GM21786 (cell line): ENCODE data around the gene PCDHA10.
"Not testable (repeated sequence)": the region's sequence is repeated elsewhere in the genome, so short reads cannot be mapped to it uniquely, and the experiment has no call there.

Experiments used
- ATAC-seq: cut with Tn5 transposase; IDR thresholded peaks from one replicate; pipeline ENCODE4 v1.9.1; 2021; ENCODE audit not compliant: unreplicated experiment

PCDHA10 gene, protein sequence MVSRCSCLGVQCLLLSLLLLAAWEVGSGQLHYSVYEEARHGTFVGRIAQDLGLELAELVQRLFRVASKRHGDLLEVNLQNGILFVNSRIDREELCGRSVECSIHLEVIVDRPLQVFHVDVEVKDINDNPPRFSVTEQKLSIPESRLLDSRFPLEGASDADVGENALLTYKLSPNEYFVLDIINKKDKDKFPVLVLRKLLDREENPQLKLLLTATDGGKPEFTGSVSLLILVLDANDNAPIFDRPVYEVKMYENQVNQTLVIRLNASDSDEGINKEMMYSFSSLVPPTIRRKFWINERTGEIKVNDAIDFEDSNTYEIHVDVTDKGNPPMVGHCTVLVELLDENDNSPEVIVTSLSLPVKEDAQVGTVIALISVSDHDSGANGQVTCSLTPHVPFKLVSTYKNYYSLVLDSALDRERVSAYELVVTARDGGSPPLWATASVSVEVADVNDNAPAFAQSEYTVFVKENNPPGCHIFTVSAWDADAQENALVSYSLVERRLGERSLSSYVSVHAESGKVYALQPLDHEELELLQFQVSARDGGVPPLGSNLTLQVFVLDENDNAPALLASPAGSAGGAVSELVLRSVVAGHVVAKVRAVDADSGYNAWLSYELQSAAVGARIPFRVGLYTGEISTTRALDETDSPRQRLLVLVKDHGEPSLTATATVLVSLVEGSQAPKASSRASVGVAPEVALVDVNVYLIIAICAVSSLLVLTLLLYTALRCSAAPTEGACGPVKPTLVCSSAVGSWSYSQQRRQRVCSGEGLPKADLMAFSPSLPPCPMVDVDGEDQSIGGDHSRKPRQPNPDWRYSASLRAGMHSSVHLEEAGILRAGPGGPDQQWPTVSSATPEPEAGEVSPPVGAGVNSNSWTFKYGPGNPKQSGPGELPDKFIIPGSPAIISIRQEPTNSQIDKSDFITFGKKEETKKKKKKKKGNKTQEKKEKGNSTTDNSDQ

DNA sequence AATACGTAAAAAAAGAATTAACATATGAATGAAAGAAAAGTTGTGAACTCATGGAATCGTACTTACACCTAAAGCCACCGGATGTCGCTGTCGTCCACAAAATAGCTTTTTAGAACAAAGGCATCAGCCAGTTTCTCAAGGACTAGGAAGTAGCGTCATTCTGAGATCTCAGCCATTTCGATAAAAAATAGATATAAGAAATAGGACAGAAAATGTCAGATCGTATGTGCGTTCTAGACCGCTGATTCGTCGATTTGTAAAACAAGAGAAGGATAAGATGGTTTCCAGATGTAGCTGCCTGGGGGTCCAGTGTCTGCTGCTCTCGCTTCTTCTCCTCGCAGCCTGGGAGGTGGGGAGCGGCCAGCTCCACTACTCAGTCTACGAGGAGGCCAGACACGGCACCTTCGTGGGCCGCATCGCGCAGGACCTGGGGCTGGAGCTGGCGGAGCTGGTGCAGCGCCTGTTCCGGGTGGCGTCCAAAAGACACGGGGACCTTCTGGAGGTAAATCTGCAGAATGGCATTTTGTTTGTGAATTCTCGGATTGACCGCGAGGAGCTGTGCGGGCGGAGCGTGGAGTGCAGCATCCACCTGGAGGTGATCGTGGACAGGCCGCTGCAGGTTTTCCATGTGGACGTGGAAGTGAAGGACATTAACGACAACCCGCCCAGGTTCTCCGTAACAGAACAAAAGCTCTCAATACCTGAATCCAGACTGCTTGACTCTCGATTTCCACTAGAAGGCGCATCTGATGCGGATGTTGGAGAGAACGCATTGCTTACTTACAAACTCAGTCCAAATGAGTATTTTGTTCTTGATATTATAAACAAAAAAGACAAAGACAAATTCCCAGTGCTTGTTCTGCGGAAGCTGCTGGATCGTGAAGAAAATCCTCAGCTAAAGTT lies at the start of gene PCDHA10:
TSS of gene PCDHA10 (plus strand) at position 126 of the 903 bp plus-strand sequence. CDS start at position 278, 152 bp downstream.
- ATAC-seq = no peak

GRCh38 chr5:140806834-140807775 lies 48.6 kb upstream of the PCDHA10 start, which contains the start of gene PCDHA4:
TSS of gene PCDHA4 (plus strand) at chr5:140807068.
- no peak for ATAC-seq

- not testable (repeated sequence) for ATAC-seq
Measured at GRCh38 chr5:140808241-140808888, 47.3 kb upstream of the PCDHA10 start.

GRCh38 chr5:140808889-140809291 lies 46.8 kb upstream of the PCDHA10 start:
- no peak for ATAC-seq

- ATAC-seq = no peak
Measured at GRCh38 chr5:140821375-140822280, 34.1 kb upstream of the PCDHA10 start, which contains the start of gene PCDHA5. TSS of gene PCDHA5 (plus strand) at chr5:140821613.

DNA sequence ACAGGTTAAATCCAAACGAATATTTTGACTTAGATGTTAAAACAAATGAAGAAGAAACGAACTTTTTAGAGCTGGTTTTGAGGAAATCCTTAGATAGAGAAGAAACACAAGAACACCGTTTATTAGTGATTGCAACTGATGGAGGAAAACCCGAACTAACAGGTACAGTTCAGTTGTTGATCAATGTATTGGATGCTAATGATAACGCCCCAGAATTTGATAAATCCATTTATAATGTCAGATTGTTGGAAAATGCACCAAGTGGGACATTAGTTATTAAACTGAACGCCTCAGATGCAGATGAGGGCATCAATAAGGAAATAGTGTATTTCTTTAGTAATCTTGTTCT lies 33.4 kb upstream of the PCDHA10 start:
- ATAC-seq = no peak

DNA sequence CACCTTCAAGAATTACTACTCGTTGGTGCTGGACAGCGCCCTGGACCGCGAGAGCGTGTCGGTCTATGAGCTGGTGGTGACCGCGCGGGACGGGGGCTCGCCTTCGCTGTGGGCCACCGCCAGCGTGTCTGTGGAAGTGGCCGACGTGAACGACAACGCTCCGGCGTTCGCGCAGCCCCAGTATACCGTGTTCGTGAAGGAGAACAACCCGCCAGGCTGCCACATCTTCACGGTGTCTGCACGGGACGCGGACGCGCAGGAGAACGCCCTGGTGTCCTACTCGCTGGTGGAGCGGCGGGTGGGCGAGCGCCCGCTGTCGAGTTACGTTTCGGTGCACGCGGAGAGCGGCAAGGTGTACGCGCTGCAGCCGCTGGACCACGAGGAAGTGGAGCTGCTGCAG lies 32.7 kb upstream of the PCDHA10 start:
- ATAC-seq = not testable (repeated sequence)

GRCh38 chr5:140823475-140823874 lies 32.2 kb upstream of the PCDHA10 start:
- no peak for ATAC-seq

DNA sequence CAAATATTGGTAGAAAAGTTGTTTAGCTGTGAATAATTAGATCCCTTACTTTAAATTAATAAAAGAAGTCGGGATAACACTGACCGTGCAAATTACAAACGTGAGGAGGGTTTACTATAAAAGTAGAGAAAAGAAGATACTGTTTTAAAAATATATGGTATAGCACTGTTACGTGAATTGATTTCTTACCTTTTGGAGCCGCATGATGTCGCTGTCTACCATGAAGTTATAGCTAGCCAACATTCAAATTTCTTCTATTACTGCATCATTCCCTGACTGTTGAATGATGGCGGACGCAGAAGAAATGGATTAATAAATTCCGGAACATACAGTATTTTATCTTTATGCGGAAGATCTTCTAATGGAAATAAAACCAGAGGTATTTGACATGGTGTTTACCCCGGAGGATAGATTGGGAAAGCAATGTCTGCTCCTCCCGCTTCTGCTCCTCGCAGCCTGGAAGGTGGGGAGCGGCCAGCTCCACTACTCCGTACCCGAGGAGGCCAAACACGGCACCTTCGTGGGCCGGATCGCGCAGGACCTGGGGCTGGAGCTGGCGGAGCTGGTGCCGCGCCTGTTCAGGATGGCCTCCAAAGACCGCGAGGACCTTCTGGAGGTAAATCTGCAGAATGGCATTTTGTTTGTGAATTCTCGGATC lies 27.9 kb upstream of the PCDHA10 start, which contains the start of gene PCDHA6:
TSS of gene PCDHA6 (plus strand) at position 257 of the 658 bp plus-strand sequence. CDS start at position 389, 132 bp downstream.
- ATAC-seq = no peak

GRCh38 chr5:140828362-140828737 lies 27.3 kb upstream of the PCDHA10 start:
- ATAC-seq = no peak

DNA sequence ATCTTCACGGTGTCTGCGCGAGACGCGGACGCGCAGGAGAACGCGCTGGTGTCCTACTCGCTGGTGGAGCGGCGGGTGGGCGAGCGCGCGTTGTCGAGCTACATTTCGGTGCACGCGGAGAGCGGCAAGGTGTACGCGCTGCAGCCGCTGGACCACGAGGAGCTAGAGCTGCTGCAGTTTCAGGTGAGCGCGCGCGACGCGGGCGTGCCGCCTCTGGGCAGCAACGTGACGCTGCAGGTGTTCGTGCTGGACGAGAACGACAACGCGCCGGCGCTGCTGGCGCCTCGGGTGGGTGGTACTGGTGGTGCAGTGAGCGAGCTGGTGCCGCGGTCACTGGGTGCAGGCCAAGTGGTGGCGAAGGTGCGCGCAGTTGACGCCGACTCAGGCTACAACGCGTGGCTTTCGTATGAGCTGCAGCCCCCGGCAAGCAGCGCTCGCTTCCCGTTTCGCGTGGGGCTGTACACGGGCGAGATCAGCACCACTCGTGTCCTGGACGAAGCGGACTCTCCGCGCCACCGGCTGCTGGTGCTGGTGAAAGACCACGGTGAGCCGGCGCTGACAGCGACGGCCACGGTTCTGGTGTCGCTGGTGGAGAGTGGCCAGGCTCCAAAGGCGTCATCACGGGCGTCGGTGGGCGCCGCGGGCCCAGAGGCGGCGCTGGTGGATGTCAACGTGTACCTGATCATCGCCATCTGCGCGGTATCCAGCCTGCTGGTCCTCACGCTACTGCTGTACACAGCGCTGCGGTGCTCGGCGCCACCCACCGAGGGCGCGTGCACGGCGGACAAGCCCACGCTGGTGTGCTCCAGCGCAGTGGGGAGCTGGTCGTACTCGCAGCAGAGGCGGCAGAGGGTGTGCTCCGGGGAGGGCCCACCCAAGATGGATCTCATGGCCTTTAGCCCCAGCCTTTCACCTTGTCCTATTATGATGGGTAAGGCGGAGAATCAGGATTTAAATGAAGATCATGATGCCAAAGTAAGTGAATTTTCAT lies 25.9 kb upstream of the PCDHA10 start:
- not testable (repeated sequence) for ATAC-seq

DNA sequence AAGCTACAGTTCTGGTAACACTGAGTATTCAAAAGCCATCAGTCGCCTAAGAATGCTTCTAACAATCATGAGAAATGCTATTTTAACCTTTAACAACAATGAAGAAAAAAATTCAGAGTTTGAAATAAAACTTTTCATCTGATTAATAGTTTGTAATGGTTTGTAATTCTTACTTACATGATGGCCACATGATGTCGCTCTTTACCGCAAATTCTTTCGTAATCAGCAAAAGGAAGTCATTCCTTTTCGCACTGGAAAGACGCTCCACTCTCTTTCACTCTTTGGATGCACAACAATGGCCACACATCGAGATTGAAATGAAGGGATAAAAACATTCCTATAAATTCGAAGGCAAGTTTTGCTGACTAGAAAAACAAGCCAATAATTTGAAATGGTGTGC lies 21.7 kb upstream of the PCDHA10 start, which contains the start of gene PCDHA7:
TSS of gene PCDHA7 (plus strand) at position 277 of the 400 bp plus-strand sequence. CDS start at position 392, 115 bp downstream.
- no peak for ATAC-seq

GRCh38 chr5:140834439-140835008 lies 21.2 kb upstream of the PCDHA10 start:
- ATAC-seq = not testable (repeated sequence)

- no peak for ATAC-seq
Measured at GRCh38 chr5:140835622-140836510, 19.8 kb upstream of the PCDHA10 start.
